BLaER1 treated with 17β-estradiol and CSF1 and Interleukin-3, amounts not matched to agents 10 nM and 100 nM (cell line): ENCODE results near the gene RTP2.

Source experiments
- H3K27ac ChIP-seq, 11 experiments: shearing (Covaris generic); formaldehyde crosslinking; 2 replicates each; pipeline ENCODE4 v1.8.1; 2022
- H3K27me3 ChIP-seq, 11 experiments: shearing (Covaris generic); formaldehyde crosslinking; 2 replicates each; pipeline ENCODE4 v1.8.1; 2022
- H3K36me3 ChIP-seq, 11 experiments: shearing (Covaris generic); formaldehyde crosslinking; 2 replicates each; pipeline ENCODE4 v1.8.1; 2022
- H3K4me1 ChIP-seq, 10 experiments: shearing (Covaris generic); formaldehyde crosslinking; 2 replicates each; pipeline ENCODE4 v1.8.1; 2022
- H3K4me2 ChIP-seq, 11 experiments: shearing (Covaris generic); formaldehyde crosslinking; 2 replicates each; pipeline ENCODE4 v1.8.1; 2022
- H3K4me3 ChIP-seq, 10 experiments: shearing (Covaris generic); formaldehyde crosslinking; 2 replicates each; pipeline ENCODE4 v1.8.1; 2022
- H3K9ac ChIP-seq, 11 experiments: shearing (Covaris generic); formaldehyde crosslinking; 2 replicates each; pipeline ENCODE4 v1.8.1; 2022
- H3K9me3 ChIP-seq, 11 experiments: shearing (Covaris generic); formaldehyde crosslinking; replicated peaks in 1 of 11; 2 replicates each; pipeline ENCODE4 v1.8.1; 2022
- H4K20me1 ChIP-seq, 11 experiments: shearing (Covaris generic); formaldehyde crosslinking; 2 replicates each; pipeline ENCODE4 v1.8.1; 2022
- Cebpa-rat ChIP-seq, 11 experiments: shearing (Covaris generic); IDR thresholded peaks; 2 replicates each; pipeline ENCODE4 v1.8.1; 2022

Gene RTP2, protein sequence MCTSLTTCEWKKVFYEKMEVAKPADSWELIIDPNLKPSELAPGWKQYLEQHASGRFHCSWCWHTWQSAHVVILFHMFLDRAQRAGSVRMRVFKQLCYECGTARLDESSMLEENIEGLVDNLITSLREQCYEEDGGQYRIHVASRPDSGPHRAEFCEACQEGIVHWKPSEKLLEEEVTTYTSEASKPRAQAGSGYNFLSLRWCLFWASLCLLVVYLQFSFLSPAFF

DNA sequence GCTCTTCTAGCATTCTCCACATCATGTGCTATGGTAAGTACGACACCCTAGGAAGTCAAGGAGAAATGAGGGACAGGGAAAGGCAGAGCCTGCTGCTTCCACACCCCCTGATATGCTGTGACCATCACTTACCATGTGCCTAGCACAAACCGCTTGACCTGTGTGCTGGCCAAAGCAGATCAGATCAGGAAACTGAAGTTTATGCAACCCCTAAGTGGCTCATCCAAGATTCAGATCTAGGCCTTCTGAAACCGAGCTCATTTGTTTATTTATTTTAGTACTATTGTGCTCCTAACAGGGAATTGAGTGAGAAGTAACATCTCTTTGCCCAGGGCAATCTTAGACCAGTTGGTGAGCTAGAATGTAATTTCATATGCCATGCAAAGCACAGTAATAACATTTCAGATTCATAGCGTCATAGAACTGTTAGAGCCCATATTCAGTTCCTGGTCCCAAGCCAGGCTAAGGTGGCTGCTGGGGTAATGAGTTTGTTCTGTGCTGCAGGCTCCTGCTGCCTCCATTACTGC lies at the start of gene RTP2:
Gene RTP2, minus strand, starts transcription at position 51 of the 527 bp plus-strand sequence. CDS start 429 bp downstream, outside the sequence.
- no peak within 1 kb of the TSS for H3K4me3 ChIP-seq
- no peak within 1 kb of the TSS for H3K4me2 ChIP-seq
- TF ChIP-seq Cebpa-rat (IDR thresholded peaks at IDR 0.05): no peak
- peaks cover 0 to 8% (median 0%) of the 10 kb centered on the region in 10 experiments; a peak in 1 of 20 replicates for H3K4me1 ChIP-seq
- H4K20me1 ChIP-seq: no peaks in the 10 kb centered on the region
- H3K27me3 ChIP-seq: no peaks in the 10 kb centered on the region
- no peak within 1 kb of the TSS for H3K27ac ChIP-seq
- no peaks in the 10 kb centered on the region for H3K9me3 ChIP-seq
- no peak within 1 kb of the TSS for H3K9ac ChIP-seq
- H3K36me3 ChIP-seq: no peaks in the 10 kb centered on the region

DNA sequence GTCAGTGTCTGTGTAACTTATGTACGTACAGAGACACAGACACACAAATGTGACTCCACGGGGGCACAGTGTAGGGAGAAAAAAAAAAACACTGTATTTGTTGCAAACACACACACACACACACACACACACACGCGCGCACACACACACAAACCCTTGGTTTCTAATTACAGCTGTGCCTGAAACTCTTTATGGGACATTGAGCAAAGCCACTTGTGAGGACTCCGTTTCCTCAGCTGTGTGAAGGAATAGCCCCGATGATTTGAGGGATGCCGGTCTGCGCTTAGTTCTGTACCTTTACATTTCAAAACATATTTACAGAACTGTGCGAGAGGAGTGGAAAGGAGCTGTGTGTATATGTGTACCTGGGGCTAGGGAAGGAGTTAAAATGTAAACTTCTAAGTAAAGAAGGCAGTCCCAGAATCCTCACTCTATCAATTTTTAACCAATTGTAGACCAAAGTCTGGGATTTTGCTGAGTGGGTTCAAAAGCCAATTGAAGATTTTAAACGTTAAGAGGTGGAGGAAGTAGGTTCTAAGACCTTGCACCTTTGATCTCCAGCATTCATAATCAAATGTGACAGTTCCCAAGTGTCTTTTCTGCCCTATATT lies 48.3 kb upstream of the RTP2 start:
- no peak for TF ChIP-seq Cebpa-rat (IDR thresholded peaks at IDR 0.05)
- Histone ChIP-seq H3K27ac (peak overlapping the region; percentile 43 to 100 (median 99); a peak in 21 of 22 replicates), H3K4me3 (peak overlapping the region; percentile 5 to 55 (median 40); a peak in 17 of 20 replicates)

GRCh38 chr3:187750006-187750512 lies 47.7 kb upstream of the RTP2 start:
- no peak for TF ChIP-seq Cebpa-rat (IDR thresholded peaks at IDR 0.05)
- peak overlapping the region; percentile 5 to 55 (median 40); a peak in 18 of 20 replicates for H3K4me3 ChIP-seq
- no peaks in the 10 kb centered on the region for H4K20me1 ChIP-seq
- peak overlapping the region; percentile 28 to 99 (median 67) for H3K9ac ChIP-seq
- no peaks in the 10 kb centered on the region for H3K9me3 ChIP-seq
- H3K27me3 ChIP-seq: no peaks in the 10 kb centered on the region
- peak overlapping the region; percentile 86 to 99 (median 94) for H3K4me2 ChIP-seq
- peak overlapping the region; percentile 43 to 100 (median 99); a peak in 21 of 22 replicates for H3K27ac ChIP-seq
- no peaks in the 10 kb centered on the region for H3K36me3 ChIP-seq
- H3K4me1 ChIP-seq: peaks cover 49 to 53% (median 52%) of the 10 kb centered on the region in 10 experiments

More for the DNA sequence above, 48.3 kb upstream of the RTP2 start:
- Histone ChIP-seq H3K27me3 (no peaks in the 10 kb centered on the region), H3K9me3 (no peaks in the 10 kb centered on the region), H3K36me3 (no peaks in the 10 kb centered on the region), H4K20me1 (no peaks in the 10 kb centered on the region), H3K4me1 (peaks cover 49 to 53% (median 52%) of the 10 kb centered on the region in 10 experiments), H3K4me2 (peak overlapping the region; percentile 86 to 99 (median 94)), H3K9ac (peak overlapping the region; percentile 28 to 99 (median 67))

DNA sequence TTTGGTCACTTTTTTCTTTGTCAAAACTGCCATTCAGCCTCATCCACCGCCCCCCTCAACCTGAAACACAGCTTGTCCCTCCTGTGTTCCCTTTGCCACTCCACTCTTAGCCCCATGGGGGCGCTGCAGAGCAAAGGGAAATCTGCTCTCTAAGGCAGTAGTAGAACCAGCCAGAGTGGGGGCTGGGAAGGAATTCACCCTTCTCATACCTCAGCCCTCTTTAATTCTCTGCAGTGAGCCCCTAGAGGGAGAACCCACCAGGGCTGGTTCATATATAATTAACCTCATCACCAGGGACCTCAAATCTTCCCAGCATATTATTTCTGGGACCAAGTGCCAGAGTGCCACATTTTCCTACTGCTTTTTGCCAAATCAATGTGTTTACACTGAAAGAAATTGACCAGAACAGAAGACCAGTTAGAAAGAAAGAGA lies 45.7 kb upstream of the RTP2 start:
- no peaks in the 10 kb centered on the region for H3K27me3 ChIP-seq
- H3K4me3 ChIP-seq: peak overlapping the region in 5 of 10 experiments; percentile 87 to 96 (median 93); a peak in 5 of 20 replicates
- peak overlapping the region; percentile 97 to 100 (median 99) for H3K27ac ChIP-seq
- TF ChIP-seq Cebpa-rat (IDR thresholded peaks at IDR 0.05): no peak
- H3K4me1 ChIP-seq: peaks cover 49 to 53% (median 52%) of the 10 kb centered on the region in 10 experiments
- H3K36me3 ChIP-seq: no peaks in the 10 kb centered on the region
- H3K9ac ChIP-seq: peak overlapping the region; percentile 96 to 100 (median 99)
- H3K4me2 ChIP-seq: peak overlapping the region; percentile 86 to 99 (median 94)
- no peaks in the 10 kb centered on the region for H3K9me3 ChIP-seq
- no peaks in the 10 kb centered on the region; a peak in 2 of 22 replicates for H4K20me1 ChIP-seq

- peaks cover 49 to 56% (median 53%) of the 10 kb centered on the region in 10 experiments for H3K4me1 ChIP-seq
- H3K36me3 ChIP-seq: no peaks in the 10 kb centered on the region; a peak in 1 of 22 replicates
- H3K4me2 ChIP-seq: peak overlapping the region; percentile 86 to 99 (median 94)
- H3K27ac ChIP-seq: peak overlapping the region; percentile 97 to 100 (median 99)
- H3K9ac ChIP-seq: peak overlapping the region; percentile 96 to 100 (median 99)
- H3K4me3 ChIP-seq: peak overlapping the region; percentile 49 to 96 (median 88); a peak in 19 of 20 replicates
- TF ChIP-seq Cebpa-rat (IDR thresholded peaks at IDR 0.05): no peak
- H4K20me1 ChIP-seq: no peaks in the 10 kb centered on the region; a peak in 2 of 22 replicates
- H3K27me3 ChIP-seq: no peaks in the 10 kb centered on the region
- H3K9me3 ChIP-seq: no peaks in the 10 kb centered on the region
Observed at GRCh38 chr3:187747506-187747905, 45.1 kb upstream of the RTP2 start.

GRCh38 chr3:187746442-187747281 lies 44.3 kb upstream of the RTP2 start:
- H3K27me3 ChIP-seq: no peaks in the 10 kb centered on the region
- TF ChIP-seq Cebpa-rat (IDR thresholded peaks at IDR 0.05): no peak
- H3K4me2 ChIP-seq: peak overlapping the region; percentile 86 to 99 (median 94)
- no peaks in the 10 kb centered on the region for H3K9me3 ChIP-seq
- H3K36me3 ChIP-seq: no peaks in the 10 kb centered on the region; a peak in 1 of 22 replicates
- peaks cover 46 to 56% (median 51%) of the 10 kb centered on the region in 10 experiments for H3K4me1 ChIP-seq
- peaks cover 0 to 2% (median 0%) of the 10 kb centered on the region in 11 experiments; a peak in 3 of 22 replicates for H4K20me1 ChIP-seq
- H3K4me3 ChIP-seq: peak overlapping the region; percentile 76 to 96 (median 88)
- peak overlapping the region; percentile 96 to 100 (median 99) for H3K9ac ChIP-seq
- H3K27ac ChIP-seq: peak overlapping the region; percentile 97 to 100 (median 99)

- no peaks in the 10 kb centered on the region for H3K9me3 ChIP-seq
- H3K4me2 ChIP-seq: peak overlapping the region; percentile 69 to 98 (median 89)
- H3K27ac ChIP-seq: peak overlapping the region; percentile 97 to 100 (median 99)
- peaks cover 40 to 50% (median 46%) of the 10 kb centered on the region in 10 experiments for H3K4me1 ChIP-seq
- H4K20me1 ChIP-seq: peaks cover 0 to 9% (median 0%) of the 10 kb centered on the region in 11 experiments; a peak in 3 of 22 replicates
- TF ChIP-seq Cebpa-rat (IDR thresholded peaks at IDR 0.05): no peak
- peak overlapping the region; percentile 76 to 96 (median 88) for H3K4me3 ChIP-seq
- H3K9ac ChIP-seq: peak overlapping the region; percentile 96 to 100 (median 99)
- no peaks in the 10 kb centered on the region; a peak in 1 of 22 replicates for H3K36me3 ChIP-seq
- no peaks in the 10 kb centered on the region for H3K27me3 ChIP-seq
Observed at GRCh38 chr3:187746059-187746441, 43.7 kb upstream of the RTP2 start.
